Activated T-cell treated with anti-CD3 and anti-CD28 coated beads, Interleukin-2, amount 50 U/mL, for 72 hours (primary cell): ENCODE data around the gene COMT. TPM values are rescaled to one million over a fixed set of nuclear protein-coding genes. Genes with fewer than 3 reads are reported as not detected.

ENCODE experiments used
- ATAC-seq, 2 donors: fragments of 150-1000 bp; cut with Tn5 transposase; replicated peaks in 1 of 2; 2 replicates each; pipeline ENCODE4 v1.10.0; 2021; ENCODE audit warnings: moderate library complexity in 2 of 2, mild to moderate bottlenecking in 1 of 2
- DNase-seq, 2 donors: peaks; one replicate each; pipeline ENCODE4 v3.0.0; 2021 to 2022; ENCODE audit warnings: mixed read lengths in 1 of 2
- H3K27ac Mint-ChIP-seq: one replicate; pipeline ENCODE4 v1.8.0; 2022; ENCODE audit warnings: mild to moderate bottlenecking, moderate library complexity, mixed read lengths
- H3K27me3 Mint-ChIP-seq: one replicate; pipeline ENCODE4 v1.8.0; 2022; ENCODE audit warnings: low read depth, mixed read lengths
- H3K36me3 Mint-ChIP-seq, 2 donors: one replicate each; pipeline ENCODE4 v1.8.0; 2022; ENCODE audit warnings: mixed read lengths in 2 of 2, mild to moderate bottlenecking in 1 of 2; ENCODE audit not compliant: insufficient read depth in 2 of 2
- H3K4me1 Mint-ChIP-seq: one replicate; pipeline ENCODE4 v1.8.0; 2022; ENCODE audit warnings: low read depth, mixed read lengths
- H3K4me3 Mint-ChIP-seq, 2 donors: one replicate each; pipeline ENCODE4 v1.8.0; 2022; ENCODE audit warnings: mild to moderate bottlenecking in 2 of 2, mixed read lengths in 2 of 2, moderate library complexity in 2 of 2
- H3K9me3 Mint-ChIP-seq, 2 donors: one replicate each; pipeline ENCODE4 v1.8.0; 2022; ENCODE audit warnings: mixed read lengths in 2 of 2
- total RNA-seq, 2 donors: library from RNA; stranded (reverse); gene quantifications; one replicate each; pipeline ENCODE4 v1.2.3, GENCODE V29; 2022

Gene COMT
- total RNA-seq, 2 donors from 2014 or later: 97.4 to 101 TPM

GRCh38 chr22:19991645-19992451 is 50.3 kb downstream of the COMT start:
- Mint-ChIP-seq H3K27me3 (no peaks in the 10 kb centered on the region), H3K4me3 (no peak overlapping the region), H3K36me3 (no peaks in the 10 kb centered on the region), H3K9me3 (no peaks in the 10 kb centered on the region), H3K4me1 (no peaks in the 10 kb centered on the region), H3K27ac (no peak overlapping the region)
- no peak for ATAC-seq
- no peak for DNase-seq

GRCh38 chr22:19992481-19992911 is 50.9 kb downstream of the COMT start:
- no peak overlapping the region for H3K27ac Mint-ChIP-seq
- H3K4me3 Mint-ChIP-seq: no peak overlapping the region
- H3K4me1 Mint-ChIP-seq: no peaks in the 10 kb centered on the region
- ATAC-seq: no peak
- H3K9me3 Mint-ChIP-seq: no peaks in the 10 kb centered on the region
- H3K36me3 Mint-ChIP-seq: no peaks in the 10 kb centered on the region
- H3K27me3 Mint-ChIP-seq: no peaks in the 10 kb centered on the region
- DNase-seq: no peak

- H3K4me1 Mint-ChIP-seq: no peaks in the 10 kb centered on the region
- DNase-seq (no peak), ATAC-seq (no peak)
- H3K9me3 Mint-ChIP-seq: no peaks in the 10 kb centered on the region
- no peaks in the 10 kb centered on the region for H3K27me3 Mint-ChIP-seq
- no peaks in the 10 kb centered on the region for H3K36me3 Mint-ChIP-seq
- H3K4me3 Mint-ChIP-seq: no peak overlapping the region
- H3K27ac Mint-ChIP-seq: no peak overlapping the region
These were observed 51.4 kb downstream of the COMT start for GRCh38 chr22:19992921-19993355.

GRCh38 chr22:19993926-19994325 is 52.4 kb downstream of the COMT start:
- DNase-seq: no peak
- no peak overlapping the region for H3K4me3 Mint-ChIP-seq
- no peaks in the 10 kb centered on the region for H3K9me3 Mint-ChIP-seq
- no peak for ATAC-seq
- H3K36me3 Mint-ChIP-seq: no peaks in the 10 kb centered on the region
- no peaks in the 10 kb centered on the region for H3K4me1 Mint-ChIP-seq
- no peak overlapping the region for H3K27ac Mint-ChIP-seq
- H3K27me3 Mint-ChIP-seq: no peaks in the 10 kb centered on the region

- no peaks in the 10 kb centered on the region for H3K4me1 Mint-ChIP-seq
- H3K27me3 Mint-ChIP-seq: no peaks in the 10 kb centered on the region
- H3K36me3 Mint-ChIP-seq: no peaks in the 10 kb centered on the region
- H3K27ac Mint-ChIP-seq: no peak overlapping the region
- DNase-seq: no peak
- H3K4me3 Mint-ChIP-seq: no peak overlapping the region
- H3K9me3 Mint-ChIP-seq: no peaks in the 10 kb centered on the region
- ATAC-seq: no peak
These were observed 53.5 kb downstream of the COMT start for GRCh38 chr22:19994851-19995610.

GRCh38 chr22:19995611-19996339 is 54.2 kb downstream of the COMT start:
- no peak overlapping the region for H3K27ac Mint-ChIP-seq
- no peaks in the 10 kb centered on the region for H3K4me1 Mint-ChIP-seq
- H3K36me3 Mint-ChIP-seq: no peaks in the 10 kb centered on the region
- no peaks in the 10 kb centered on the region for H3K9me3 Mint-ChIP-seq
- DNase-seq (no peak), ATAC-seq (no peak)
- no peaks in the 10 kb centered on the region for H3K27me3 Mint-ChIP-seq
- no peak overlapping the region for H3K4me3 Mint-ChIP-seq

- H3K4me1 Mint-ChIP-seq: no peaks in the 10 kb centered on the region
- no peak for ATAC-seq
- no peaks in the 10 kb centered on the region for H3K9me3 Mint-ChIP-seq
- no peaks in the 10 kb centered on the region for H3K27me3 Mint-ChIP-seq
- no peaks in the 10 kb centered on the region for H3K36me3 Mint-ChIP-seq
- no peak overlapping the region for H3K27ac Mint-ChIP-seq
- DNase-seq: no peak
- H3K4me3 Mint-ChIP-seq: no peak overlapping the region
These were observed 55.3 kb downstream of the COMT start for GRCh38 chr22:19996694-19997384.

GRCh38 chr22:19997561-19998231 is 56.1 kb downstream of the COMT start:
- H3K4me3 Mint-ChIP-seq: no peak overlapping the region
- H3K9me3 Mint-ChIP-seq: peaks cover under 1 to 1% of the 10 kb centered on the region in 2 donors
- H3K36me3 Mint-ChIP-seq: peaks cover under 1 to 2% of the 10 kb centered on the region in 2 donors
- no peaks in the 10 kb centered on the region for H3K4me1 Mint-ChIP-seq
- H3K27ac Mint-ChIP-seq: no peak overlapping the region
- DNase-seq (no peak), ATAC-seq (no peak)
- H3K27me3 Mint-ChIP-seq: no peaks in the 10 kb centered on the region

- Mint-ChIP-seq H3K4me3 (no peak overlapping the region), H3K27me3 (no peaks in the 10 kb centered on the region), H3K4me1 (no peaks in the 10 kb centered on the region), H3K36me3 (peaks cover 7 to 8% of the 10 kb centered on the region in 2 donors), H3K27ac (no peak overlapping the region), H3K9me3 (peaks cover 4 to 6% of the 10 kb centered on the region in 2 donors)
- ATAC-seq: no peak
- no peak for DNase-seq
These were observed 56.8 kb downstream of the COMT start for GRCh38 chr22:19998232-19998951.

- Mint-ChIP-seq H3K9me3 (peaks cover 8 to 9% of the 10 kb centered on the region in 2 donors), H3K4me1 (no peaks in the 10 kb centered on the region), H3K4me3 (no peak overlapping the region), H3K27ac (no peak overlapping the region), H3K27me3 (no peaks in the 10 kb centered on the region), H3K36me3 (peaks cover 10 to 13% of the 10 kb centered on the region in 2 donors)
- ATAC-seq (no peak), DNase-seq (no peak)
These were observed 57.6 kb downstream of the COMT start for GRCh38 chr22:19998991-19999820.
